ENCODE data around the gene PHLDB2. TPM values are rescaled to one million over a fixed set of nuclear protein-coding genes. Genes with fewer than 3 reads are reported as not detected.

The PHLDB2 gene
- total RNA-seq, 6 donors from 2014 or later: 22.4 to 67.1 (median 42.7) TPM

- ATAC-seq (ENCODE audit: low FRiP score in 2 of 2) (no peak), DNase-seq (no peak)
- 81 to 91% methylated on average over 2 of the region's 2 CpGs for WGBS, 2 donors
- Histone ChIP-seq H3K27ac (no peak overlapping the region), H3K27me3 (no peaks in the 10 kb centered on the region), H3K4me3 (no peak overlapping the region), H3K36me3 (peaks cover 0 to 6% (median 0%) of the 10 kb centered on the region in 4 donors), H3K4me1 (peaks cover 4 to 13% (median 9%) of the 10 kb centered on the region in 4 donors), H3K9me3 (no peaks in the 10 kb centered on the region)
- no peak for TF ChIP-seq POLR2AphosphoS5 (IDR thresholded peaks at IDR 0.05)
Observed at GRCh38 chr3:111965484-111965883, 106.4 kb downstream of the PHLDB2 start.

- peak overlapping the region in 1 of 4 donors; percentile 18 for H3K27ac ChIP-seq
- H3K36me3 ChIP-seq: peaks cover 0 to 6% (median 0%) of the 10 kb centered on the region in 4 donors
- no peak for TF ChIP-seq EP300 (IDR thresholded peaks at IDR 0.05)
- no peak for TF ChIP-seq POLR2A (IDR thresholded peaks at IDR 0.05)
- TF ChIP-seq POLR2AphosphoS5 (IDR thresholded peaks at IDR 0.05): no peak
- no peak for TF ChIP-seq CTCF (IDR thresholded peaks at IDR 0.05)
- H3K4me1 ChIP-seq: peaks cover 4 to 13% (median 9%) of the 10 kb centered on the region in 4 donors
- DNase-seq (no peak), ATAC-seq (ENCODE audit: low FRiP score in 2 of 2) (peak in 1 of 2 donors; percentile 29)
- H3K27me3 ChIP-seq: no peaks in the 10 kb centered on the region
- H3K9me3 ChIP-seq: no peaks in the 10 kb centered on the region
- H3K4me3 ChIP-seq: no peak overlapping the region
- WGBS, 2 donors: 23 to 24% methylated on average over 3 of the region's 3 CpGs
Observed at GRCh38 chr3:111967068-111967467, 108.0 kb downstream of the PHLDB2 start.

DNA sequence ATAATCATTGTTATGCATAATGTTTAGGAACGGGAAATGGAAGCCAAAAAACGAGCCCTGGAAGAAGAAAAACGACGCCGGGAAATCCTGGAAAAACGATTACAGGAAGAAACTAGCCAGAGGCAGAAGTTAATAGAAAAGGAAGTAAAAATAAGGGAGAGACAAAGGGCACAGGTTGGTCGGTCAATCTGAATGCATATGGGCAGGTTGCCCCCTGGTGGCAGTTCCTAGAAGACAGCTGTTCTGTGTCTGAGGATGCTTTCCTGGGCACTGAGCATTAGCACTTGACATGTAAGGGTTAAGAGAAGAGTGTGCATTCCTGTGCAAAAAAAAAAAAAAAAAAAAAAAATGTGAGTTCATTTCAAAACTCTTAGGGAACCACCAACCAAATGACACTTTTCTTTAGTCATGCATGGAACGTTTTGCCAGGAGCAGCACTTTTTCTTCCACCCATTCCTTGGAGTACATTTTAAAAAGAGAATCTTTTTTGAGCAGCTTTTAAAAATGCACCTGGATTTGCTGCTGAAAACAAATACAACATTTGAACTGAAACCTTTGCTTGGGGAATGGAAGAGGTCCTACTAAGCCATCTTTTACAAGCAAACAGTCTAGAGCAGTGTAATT lies 108.7 kb downstream of the PHLDB2 start:
- ATAC-seq (ENCODE audit: low FRiP score in 2 of 2) (peak; percentile 90 to 94), DNase-seq (peak in 1 of 2 donors; percentile 82)
- H3K27me3 ChIP-seq: no peaks in the 10 kb centered on the region
- peaks cover 4 to 13% (median 9%) of the 10 kb centered on the region in 4 donors for H3K4me1 ChIP-seq
- H3K9me3 ChIP-seq: no peaks in the 10 kb centered on the region
- WGBS, 2 donors: 9 to 12% methylated on average over 8 of the region's 8 CpGs
- peaks cover 0 to 2% (median 0%) of the 10 kb centered on the region in 4 donors for H3K36me3 ChIP-seq
- H3K4me3 ChIP-seq: no peak overlapping the region
- no peak for TF ChIP-seq EP300 (IDR thresholded peaks at IDR 0.05)
- TF ChIP-seq POLR2A (IDR thresholded peaks at IDR 0.05): no peak
- peak; percentile 73 to 84 (median 82) for TF ChIP-seq CTCF (IDR thresholded peaks at IDR 0.05)
- TF ChIP-seq POLR2AphosphoS5 (IDR thresholded peaks at IDR 0.05): peak in 1 of 2 donors; percentile 32
- H3K27ac ChIP-seq: peak overlapping the region in 1 of 4 donors; percentile 18

- no peak overlapping the region for H3K27ac ChIP-seq
- ATAC-seq (ENCODE audit: low FRiP score in 2 of 2): no peak
- H3K4me3 ChIP-seq: no peak overlapping the region
- H3K4me1 ChIP-seq: peaks cover 4 to 13% (median 9%) of the 10 kb centered on the region in 4 donors
- no peak for DNase-seq
- 49 to 57% methylated on average over 5 of the region's 5 CpGs for WGBS, 2 donors
- no peaks in the 10 kb centered on the region for H3K9me3 ChIP-seq
- H3K27me3 ChIP-seq: no peaks in the 10 kb centered on the region
- TF ChIP-seq CTCF (IDR thresholded peaks at IDR 0.05): no peak
- no peak for TF ChIP-seq POLR2AphosphoS5 (IDR thresholded peaks at IDR 0.05)
- no peak for TF ChIP-seq EP300 (IDR thresholded peaks at IDR 0.05)
- no peak for TF ChIP-seq POLR2A (IDR thresholded peaks at IDR 0.05)
- H3K36me3 ChIP-seq: peaks cover 0 to 4% (median 0%) of the 10 kb centered on the region in 4 donors
Observed at GRCh38 chr3:111968319-111969054, 109.4 kb downstream of the PHLDB2 start.

GRCh38 chr3:111970376-111970775 lies 111.3 kb downstream of the PHLDB2 start:
- no peak for ATAC-seq (ENCODE audit: low FRiP score in 2 of 2)
- TF ChIP-seq CTCF (IDR thresholded peaks at IDR 0.05) (no peak), EP300 (IDR thresholded peaks at IDR 0.05) (no peak), POLR2A (IDR thresholded peaks at IDR 0.05) (no peak), POLR2AphosphoS5 (IDR thresholded peaks at IDR 0.05) (no peak)
- no peak for DNase-seq
- Histone ChIP-seq H3K36me3 (peaks cover 0 to 6% (median 0%) of the 10 kb centered on the region in 4 donors), H3K4me3 (no peak overlapping the region), H3K27ac (no peak overlapping the region), H3K4me1 (peaks cover 4 to 13% (median 9%) of the 10 kb centered on the region in 4 donors), H3K9me3 (no peaks in the 10 kb centered on the region), H3K27me3 (no peaks in the 10 kb centered on the region)
- 66 to 77% methylated on average over 3 of the region's 3 CpGs for WGBS, 2 donors

All from upper lobe of left lung (tissue), 6 donors.